PC-9 (cell line): ENCODE data around the gene SPINK2. TPM values are rescaled to one million over a fixed set of nuclear protein-coding genes. Genes with fewer than 3 reads are reported as not detected.

Experiments
- BruUV-seq: library from RNA; stranded (reverse); fragments of 400-500 nt; replicated peaks from 2 replicates; lab custom pipeline; 2021; lab: Mats Ljungman, UMichigan
- CTCF ChIA-PET: fragments of 300-600 bp; sonication (Branson Sonifier 250); formaldehyde crosslinking; loops from one replicate; lab custom pipeline; 2022; ENCODE audit warnings: antibody characterized with exemption; lab: Charles Lee
- POLR2A ChIA-PET: fragments of 300-600 bp; sonication (Branson Sonifier 250); formaldehyde crosslinking; loops from one replicate; lab custom pipeline; 2022; ENCODE audit warnings: antibody characterized with exemption; ENCODE audit not compliant: unreplicated experiment; lab: Charles Lee
- DNase-seq, 2 experiments: peaks; one replicate each; pipeline versions ENCODE4 v3.0.0 to v3.0.0-alpha.2; 2015 to 2022; ENCODE audit warnings: mixed read lengths in 1 of 2
- H2AFZ ChIP-seq: fragments of 200-600 bp; sonication (generic); 2 replicates; pipeline ENCODE4 v1.8.1; 2017; ENCODE audit warnings: antibody characterized with exemption
- H3F3A ChIP-seq: fragments of 200-600 bp; sonication (generic); 2 replicates; pipeline ENCODE4 v1.8.1; 2017; ENCODE audit warnings: antibody characterized with exemption, mild to moderate bottlenecking, low read depth; ENCODE audit not compliant: insufficient read depth
- H3K27ac ChIP-seq: fragments of 200-600 bp; sonication (generic); 2 replicates; pipeline ENCODE4 v1.6.1; 2016; ENCODE audit warnings: mixed run types
- H3K27me3 ChIP-seq: fragments of 200-600 bp; sonication (generic); 2 replicates; pipeline ENCODE4 v1.6.1; 2016; ENCODE audit warnings: low read depth, mixed run types; ENCODE audit not compliant: insufficient read depth
- H3K36me3 ChIP-seq: fragments of 200-600 bp; sonication (generic); 2 replicates; pipeline ENCODE4 v1.6.1; 2016; ENCODE audit warnings: low read depth, mixed run types
- H3K4me1 ChIP-seq: fragments of 200-600 bp; sonication (generic); replicated peaks from 2 replicates; pipeline ENCODE4 v1.6.1; 2016; ENCODE audit warnings: mixed run types; ENCODE audit not compliant: insufficient read depth
- H3K4me2 ChIP-seq: fragments of 200-600 bp; sonication (generic); 2 replicates; pipeline ENCODE4 v1.6.1; 2017; ENCODE audit warnings: mixed run types
- H3K4me3 ChIP-seq: fragments of 200-600 bp; sonication (generic); 2 replicates; pipeline ENCODE4 v1.6.1; 2016; ENCODE audit warnings: mixed run types
- H3K79me2 ChIP-seq: fragments of 200-600 bp; sonication (generic); 2 replicates; pipeline ENCODE4 v1.6.1; 2017; ENCODE audit warnings: low read depth, mixed run types
- H3K9me2 ChIP-seq: fragments of 200-600 bp; sonication (generic); 2 replicates; pipeline ENCODE4 v1.8.1; 2017; ENCODE audit warnings: mild to moderate bottlenecking; ENCODE audit not compliant: insufficient read depth
- H3K9me3 ChIP-seq: fragments of 200-600 bp; sonication (generic); 2 replicates; pipeline ENCODE4 v1.8.1; 2016; ENCODE audit warnings: low read depth; ENCODE audit not compliant: insufficient read depth
- H4K20me1 ChIP-seq: fragments of 200-600 bp; sonication (generic); 2 replicates; pipeline ENCODE4 v1.8.1; 2017; ENCODE audit not compliant: insufficient read depth
- CTCF ChIP-seq: fragments of 200-600 bp; sonication (generic); conservative IDR thresholded peaks from 2 replicates; pipeline ENCODE4 v1.6.1; 2017; ENCODE audit warnings: mixed run types, antibody characterized with exemption, mild to moderate bottlenecking, moderate library complexity
- EZH2 ChIP-seq: fragments of 200-600 bp; sonication (generic); IDR thresholded peaks from 2 replicates; pipeline ENCODE4 v1.8.0; 2017; ENCODE audit warnings: antibody characterized with exemption, low read depth
- intact Hi-C: fragments of 100-400 bp; cut with micrococcal nuclease; formaldehyde crosslinking; loops from one replicate; pipeline ENCODE4 v1.10.0; 2022; ENCODE audit not compliant: unreplicated experiment
- total RNA-seq: library from RNA; stranded (reverse); gene quantifications from 2 replicates; pipeline ENCODE4 v1.2.3, GENCODE V29; 2021

Gene SPINK2
- total RNA-seq, 1 experiment from 2014 or later: not detected

- no peaks in the 10 kb centered on the region for H4K20me1 ChIP-seq
- ChIA-PET POLR2A (no interaction called here), CTCF (no interaction called here)
- H3K4me3 ChIP-seq: no peak overlapping the region
- H2AFZ ChIP-seq: no peak overlapping the region
- H3K9me3 ChIP-seq: no peaks in the 10 kb centered on the region
- H3K4me2 ChIP-seq: no peak overlapping the region
- TF ChIP-seq CTCF (no peak), EZH2 (no peak)
- no peaks in the 10 kb centered on the region for H3K4me1 ChIP-seq
- H3K9me2 ChIP-seq: no peaks in the 10 kb centered on the region
- BruUV-seq: no TSS peak
- no peaks in the 10 kb centered on the region for H3K79me2 ChIP-seq
- no peaks in the 10 kb centered on the region for H3K27me3 ChIP-seq
- intact Hi-C loops: no loop called here
- H3K27ac ChIP-seq: no peak overlapping the region
- H3K36me3 ChIP-seq: no peaks in the 10 kb centered on the region
- no peak for DNase-seq
- no peaks in the 10 kb centered on the region for H3F3A ChIP-seq
Observed at GRCh38 chr4:56788081-56788480, 33.4 kb downstream of the SPINK2 start.

- H3K27me3 ChIP-seq: no peaks in the 10 kb centered on the region
- H3K27ac ChIP-seq: no peak overlapping the region
- H3K9me3 ChIP-seq: no peaks in the 10 kb centered on the region
- H3K9me2 ChIP-seq: no peaks in the 10 kb centered on the region
- no peak overlapping the region for H3K4me2 ChIP-seq
- H2AFZ ChIP-seq: no peak overlapping the region
- ChIA-PET CTCF (no interaction called here), POLR2A (no interaction called here)
- no peaks in the 10 kb centered on the region for H3K4me1 ChIP-seq
- no peak for TF ChIP-seq EZH2
- no peak for TF ChIP-seq CTCF
- no peak overlapping the region for H3K4me3 ChIP-seq
- H3K79me2 ChIP-seq: no peaks in the 10 kb centered on the region
- no peaks in the 10 kb centered on the region for H3K36me3 ChIP-seq
- H3F3A ChIP-seq: no peaks in the 10 kb centered on the region
- intact Hi-C loops: no loop called here
- no TSS peak for BruUV-seq
- H4K20me1 ChIP-seq: no peaks in the 10 kb centered on the region
- no peak for DNase-seq
Observed at GRCh38 chr4:56787380-56787779, 34.1 kb downstream of the SPINK2 start.

GRCh38 chr4:56786955-56787354 is 34.5 kb downstream of the SPINK2 start:
- no peaks in the 10 kb centered on the region for H3K9me2 ChIP-seq
- H3K27ac ChIP-seq: no peak overlapping the region
- no peak overlapping the region for H2AFZ ChIP-seq
- intact Hi-C loops: no loop called here
- H3K36me3 ChIP-seq: no peaks in the 10 kb centered on the region
- H3K9me3 ChIP-seq: no peaks in the 10 kb centered on the region
- no peaks in the 10 kb centered on the region for H3K27me3 ChIP-seq
- POLR2A ChIA-PET: interaction anchor here (0.5 kb wide), 1 partner anchor 127 kb away, joined by 4 read pairs; no protein-coding TSS in a partner anchor
- no peak for TF ChIP-seq EZH2
- TF ChIP-seq CTCF: no peak
- H3K79me2 ChIP-seq: no peaks in the 10 kb centered on the region
- H3F3A ChIP-seq: no peaks in the 10 kb centered on the region
- H3K4me2 ChIP-seq: no peak overlapping the region
- no peaks in the 10 kb centered on the region for H3K4me1 ChIP-seq
- CTCF ChIA-PET: interaction anchor here (0.5 kb wide), 1 partner anchor 121 kb away, joined by 3 read pairs; no protein-coding TSS in a partner anchor
- H3K4me3 ChIP-seq: no peak overlapping the region
- no TSS peak for BruUV-seq
- DNase-seq: no peak
- no peaks in the 10 kb centered on the region for H4K20me1 ChIP-seq
